Measurements from ENCODE around the gene TLX2. TPM values are rescaled to one million over a fixed set of nuclear protein-coding genes. Genes with fewer than 3 reads are reported as not detected.

TLX2 gene
- total RNA-seq, 3 donors from 2014 or later (not counting 1 experiment from before 2014, with no cell fraction given), result 0.23 to 0.45 TPM; not detected in 1

DNA sequence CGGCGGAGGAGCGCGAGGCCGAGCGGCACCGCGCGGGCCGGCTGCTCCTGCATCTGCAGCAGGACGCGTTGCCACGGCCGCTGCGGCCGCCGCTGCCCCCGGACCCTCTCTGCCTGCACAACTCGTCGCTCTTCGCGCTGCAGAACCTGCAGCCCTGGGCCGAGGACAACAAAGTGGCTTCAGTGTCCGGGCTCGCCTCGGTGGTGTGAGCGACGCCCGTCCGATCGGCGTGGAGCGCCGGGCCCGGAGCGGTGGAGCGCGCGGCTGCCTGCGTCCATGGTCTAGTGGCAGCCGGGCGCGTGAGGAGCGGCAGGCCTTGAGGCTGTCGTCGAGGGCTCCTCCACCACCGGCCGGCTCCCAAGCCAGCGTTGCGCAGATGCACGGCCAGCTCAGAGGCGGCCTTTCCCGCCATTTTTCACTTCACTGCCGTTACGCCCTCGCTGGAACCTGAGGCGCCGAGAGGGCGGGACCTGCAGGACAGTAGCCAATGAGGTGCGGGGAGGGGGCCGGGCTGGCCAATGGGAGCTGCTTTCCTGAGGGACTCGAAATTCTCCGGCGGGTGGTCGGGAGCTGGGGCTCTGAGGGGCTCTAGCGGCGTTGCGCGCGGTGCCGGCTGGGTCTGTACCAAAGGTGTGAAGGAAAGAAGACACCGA, 1.9 kb downstream of the TLX2 start:
- Histone ChIP-seq H3K36me3 (ENCODE audit: control insufficient read depth, insufficient read depth, low read length) (no peaks in the 10 kb centered on the region), H3K4me3 (ENCODE audit: low read length) (peak overlapping the region; percentile 21), H3K27ac (ENCODE audit: low read length) (no peak overlapping the region), H3K9me3 (ENCODE audit: control insufficient read depth, insufficient read depth, low read length) (no peaks in the 10 kb centered on the region), H3K4me1 (ENCODE audit: control insufficient read depth, insufficient read depth, low read length) (peaks cover 31% of the 10 kb centered on the region), H3K27me3 (ENCODE audit: control insufficient read depth, insufficient read depth, low read length) (peaks cover 65% of the 10 kb centered on the region)
- ATAC-seq (peak; percentile 79 to 88 (median 86)), DNase-seq (peak; percentile 65 to 79)
- H3K36me3 Mint-ChIP-seq, result no peaks in the 10 kb centered on the region
- TF ChIP-seq, protein P1, sequence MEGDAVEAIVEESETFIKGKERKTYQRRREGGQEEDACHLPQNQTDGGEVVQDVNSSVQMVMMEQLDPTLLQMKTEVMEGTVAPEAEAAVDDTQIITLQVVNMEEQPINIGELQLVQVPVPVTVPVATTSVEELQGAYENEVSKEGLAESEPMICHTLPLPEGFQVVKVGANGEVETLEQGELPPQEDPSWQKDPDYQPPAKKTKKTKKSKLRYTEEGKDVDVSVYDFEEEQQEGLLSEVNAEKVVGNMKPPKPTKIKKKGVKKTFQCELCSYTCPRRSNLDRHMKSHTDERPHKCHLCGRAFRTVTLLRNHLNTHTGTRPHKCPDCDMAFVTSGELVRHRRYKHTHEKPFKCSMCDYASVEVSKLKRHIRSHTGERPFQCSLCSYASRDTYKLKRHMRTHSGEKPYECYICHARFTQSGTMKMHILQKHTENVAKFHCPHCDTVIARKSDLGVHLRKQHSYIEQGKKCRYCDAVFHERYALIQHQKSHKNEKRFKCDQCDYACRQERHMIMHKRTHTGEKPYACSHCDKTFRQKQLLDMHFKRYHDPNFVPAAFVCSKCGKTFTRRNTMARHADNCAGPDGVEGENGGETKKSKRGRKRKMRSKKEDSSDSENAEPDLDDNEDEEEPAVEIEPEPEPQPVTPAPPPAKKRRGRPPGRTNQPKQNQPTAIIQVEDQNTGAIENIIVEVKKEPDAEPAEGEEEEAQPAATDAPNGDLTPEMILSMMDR (IDR thresholded peaks at IDR 0.05), result no peak
- no peaks in the 10 kb centered on the region for H3K9me3 Mint-ChIP-seq
- intact Hi-C loops (cut with micrococcal nuclease), result loop anchor here (1.0 kb wide), 1 partner anchor 13 kb away; the partner anchor contains the start of genes AUP1 and HTRA2
- H3K4me1 Mint-ChIP-seq, result peaks cover 10 to 20% of the 10 kb centered on the region in 2 donors
- WGBS (ENCODE audit: insufficient coverage), result 4% methylated on average over 72 of the region's 72 CpGs
- H3K4me3 Mint-ChIP-seq, result peak overlapping the region; percentile 86
- H3K27me3 Mint-ChIP-seq (ENCODE audit: low read depth in 2 of 2), result peaks cover 73 to 78% of the 10 kb centered on the region in 2 donors
- no peak overlapping the region for H3K27ac Mint-ChIP-seq

DNA sequence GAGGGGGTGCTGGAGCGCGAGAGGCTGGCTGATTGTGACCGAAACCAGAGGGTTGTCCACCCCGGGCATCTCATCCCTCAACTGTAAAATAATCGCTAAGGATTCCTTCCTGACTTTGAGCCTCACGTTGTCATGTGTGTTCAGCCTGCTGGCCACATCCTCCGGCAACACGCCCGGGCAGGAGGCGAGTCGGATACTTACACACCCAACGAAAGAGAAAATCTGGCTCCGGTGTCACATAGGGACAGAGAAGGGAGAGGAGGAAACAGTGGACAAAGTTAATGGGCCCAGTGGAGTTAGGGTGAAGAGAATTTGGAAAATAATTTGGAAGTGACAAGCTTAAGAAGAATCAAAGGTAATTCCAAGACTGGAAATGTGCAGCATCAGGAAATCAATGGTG, 2.4 kb downstream of the TLX2 start:
- 67% methylated on average over 13 of the region's 13 CpGs for WGBS (ENCODE audit: insufficient coverage)
- Histone ChIP-seq H3K36me3 (ENCODE audit: control insufficient read depth, insufficient read depth, low read length) (no peaks in the 10 kb centered on the region), H3K27ac (ENCODE audit: low read length) (no peak overlapping the region), H3K4me3 (ENCODE audit: low read length) (peak overlapping the region; percentile 21), H3K4me1 (ENCODE audit: control insufficient read depth, insufficient read depth, low read length) (peaks cover 31% of the 10 kb centered on the region), H3K9me3 (ENCODE audit: control insufficient read depth, insufficient read depth, low read length) (no peaks in the 10 kb centered on the region), H3K27me3 (ENCODE audit: control insufficient read depth, insufficient read depth, low read length) (peaks cover 61% of the 10 kb centered on the region)
- no peaks in the 10 kb centered on the region for H3K9me3 Mint-ChIP-seq
- DNase-seq (no peak), ATAC-seq (no peak)
- peaks cover 10 to 20% of the 10 kb centered on the region in 2 donors for H3K4me1 Mint-ChIP-seq
- TF ChIP-seq, protein P1 (IDR thresholded peaks at IDR 0.05), result no peak
- no peak overlapping the region for H3K27ac Mint-ChIP-seq
- H3K27me3 Mint-ChIP-seq (ENCODE audit: low read depth in 2 of 2), result peaks cover 68 to 72% of the 10 kb centered on the region in 2 donors
- intact Hi-C loops (cut with micrococcal nuclease), result loop anchor here (1.0 kb wide), 1 partner anchor 13 kb away; the partner anchor contains the start of genes AUP1 and HTRA2
- H3K36me3 Mint-ChIP-seq, result no peaks in the 10 kb centered on the region
- H3K4me3 Mint-ChIP-seq, result peak overlapping the region; percentile 86

DNA sequence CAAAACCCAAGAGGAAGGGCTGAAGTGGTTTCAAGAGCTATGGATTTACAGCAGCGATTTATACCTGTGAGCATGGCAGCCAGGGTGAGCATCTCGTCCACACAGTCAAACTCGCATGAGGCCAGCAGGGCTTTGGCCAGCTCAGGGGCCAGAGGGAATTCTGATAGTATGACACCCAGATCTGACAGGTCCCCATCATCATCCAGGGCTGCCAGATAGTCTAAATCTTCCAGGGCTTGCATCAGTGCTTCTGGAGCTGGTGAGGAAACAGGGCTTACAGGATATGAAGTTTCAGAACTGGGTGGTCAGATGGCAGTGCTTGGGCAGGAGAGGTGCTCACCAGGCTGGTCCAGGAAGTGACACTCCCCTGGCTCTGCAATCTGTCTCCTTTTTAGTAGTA, 8.3 kb downstream of the TLX2 start:
- peaks cover 0 to 8% of the 10 kb centered on the region in 2 donors for H3K4me1 Mint-ChIP-seq
- Histone ChIP-seq H3K27me3 (ENCODE audit: control insufficient read depth, insufficient read depth, low read length) (peaks cover 17% of the 10 kb centered on the region), H3K27ac (ENCODE audit: low read length) (no peak overlapping the region), H3K36me3 (ENCODE audit: control insufficient read depth, insufficient read depth, low read length) (peaks cover 20% of the 10 kb centered on the region), H3K4me3 (ENCODE audit: low read length) (no peak overlapping the region), H3K9me3 (ENCODE audit: control insufficient read depth, insufficient read depth, low read length) (no peaks in the 10 kb centered on the region), H3K4me1 (ENCODE audit: control insufficient read depth, insufficient read depth, low read length) (no peaks in the 10 kb centered on the region)
- ATAC-seq (no peak), DNase-seq (no peak)
- H3K9me3 Mint-ChIP-seq, result no peaks in the 10 kb centered on the region
- no peak overlapping the region for H3K4me3 Mint-ChIP-seq
- peaks cover 10% of the 10 kb centered on the region for H3K36me3 Mint-ChIP-seq
- TF ChIP-seq, protein P1 (IDR thresholded peaks at IDR 0.05), result no peak
- peaks cover 28 to 33% of the 10 kb centered on the region in 2 donors for H3K27me3 Mint-ChIP-seq (ENCODE audit: low read depth in 2 of 2)
- WGBS (ENCODE audit: insufficient coverage), result 81% methylated on average over 3 of the region's 3 CpGs
- no peak overlapping the region for H3K27ac Mint-ChIP-seq
- intact Hi-C loops (cut with micrococcal nuclease), result no loop called here
